ENCODE results near the gene HMX1.

GRCh38 chr4:8904666-8905065 lies 33.0 kb upstream of the HMX1 start:
- TF ChIP-seq CTCF (IDR thresholded peaks at IDR 0.05) (no peak), POLR2AphosphoS5 (IDR thresholded peaks at IDR 0.05; ENCODE audit: low read depth, low read length) (no peak), YY1 (IDR thresholded peaks at IDR 0.05; ENCODE audit: low read depth) (no peak), TAF1 (IDR thresholded peaks at IDR 0.05; ENCODE audit: borderline replicate concordance, low read depth, low read length) (no peak), RAD21 (IDR thresholded peaks at IDR 0.05; ENCODE audit: low read length) (no peak), MEF2A (IDR thresholded peaks at IDR 0.05; ENCODE audit: borderline replicate concordance, low read depth) (no peak), RFX5 (IDR thresholded peaks at IDR 0.05; ENCODE audit: low read length) (no peak), EZH2phosphoT487 (IDR thresholded peaks at IDR 0.05; ENCODE audit: borderline replicate concordance, low read depth) (no peak), FOXM1 (IDR thresholded peaks at IDR 0.05; ENCODE audit: low read depth) (no peak), REST (IDR thresholded peaks at IDR 0.05; ENCODE audit: low read depth, low read length) (no peak), GABPA (IDR thresholded peaks at IDR 0.05; ENCODE audit: low read depth) (no peak), EP300 (IDR thresholded peaks at IDR 0.05; ENCODE audit: borderline replicate concordance in 1 of 2, low read depth in 1 of 2, low read length in 1 of 2) (no peak)

Data from SK-N-SH (cell line).